Measurements from ENCODE around the gene SIVA1.

Gene SIVA1

DNA sequence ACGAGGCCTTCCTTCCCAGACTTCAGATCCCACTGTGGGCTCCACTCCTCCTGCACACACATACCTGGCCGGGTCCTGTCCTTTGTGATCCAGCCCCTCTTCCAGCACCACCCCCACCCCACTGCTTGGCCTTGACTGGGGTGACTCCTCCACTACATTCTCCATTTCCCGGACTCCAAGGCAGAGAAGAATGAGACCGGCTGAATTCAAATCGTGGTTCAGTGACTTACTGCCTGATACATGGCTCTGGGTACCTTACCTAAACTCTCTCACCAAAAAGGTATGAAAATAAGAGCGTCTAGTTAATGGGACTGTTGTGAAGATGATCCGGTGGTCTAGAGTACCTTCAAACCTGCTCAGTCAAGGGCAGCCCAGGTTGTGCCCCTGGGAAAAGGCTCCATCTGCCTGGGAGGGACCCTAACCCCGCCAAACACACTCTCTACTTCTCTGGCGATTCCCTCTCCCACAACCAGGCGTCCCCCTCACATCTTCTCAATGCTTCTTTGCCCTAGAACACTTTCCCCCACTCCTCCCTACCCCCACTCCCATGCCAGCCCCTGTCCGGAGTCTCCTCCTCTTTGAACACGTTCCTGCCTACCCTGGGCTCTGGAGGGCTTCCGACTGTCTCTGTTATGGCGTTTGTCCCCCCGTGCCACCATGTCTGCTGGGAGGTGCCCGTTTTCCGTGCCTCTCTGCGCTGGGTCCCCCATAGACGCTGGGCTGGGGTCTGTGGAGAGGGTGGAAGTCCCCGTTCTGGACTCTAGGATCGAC lies 46.5 kb downstream of the SIVA1 start:
- DNase-seq, result no peak

DNA sequence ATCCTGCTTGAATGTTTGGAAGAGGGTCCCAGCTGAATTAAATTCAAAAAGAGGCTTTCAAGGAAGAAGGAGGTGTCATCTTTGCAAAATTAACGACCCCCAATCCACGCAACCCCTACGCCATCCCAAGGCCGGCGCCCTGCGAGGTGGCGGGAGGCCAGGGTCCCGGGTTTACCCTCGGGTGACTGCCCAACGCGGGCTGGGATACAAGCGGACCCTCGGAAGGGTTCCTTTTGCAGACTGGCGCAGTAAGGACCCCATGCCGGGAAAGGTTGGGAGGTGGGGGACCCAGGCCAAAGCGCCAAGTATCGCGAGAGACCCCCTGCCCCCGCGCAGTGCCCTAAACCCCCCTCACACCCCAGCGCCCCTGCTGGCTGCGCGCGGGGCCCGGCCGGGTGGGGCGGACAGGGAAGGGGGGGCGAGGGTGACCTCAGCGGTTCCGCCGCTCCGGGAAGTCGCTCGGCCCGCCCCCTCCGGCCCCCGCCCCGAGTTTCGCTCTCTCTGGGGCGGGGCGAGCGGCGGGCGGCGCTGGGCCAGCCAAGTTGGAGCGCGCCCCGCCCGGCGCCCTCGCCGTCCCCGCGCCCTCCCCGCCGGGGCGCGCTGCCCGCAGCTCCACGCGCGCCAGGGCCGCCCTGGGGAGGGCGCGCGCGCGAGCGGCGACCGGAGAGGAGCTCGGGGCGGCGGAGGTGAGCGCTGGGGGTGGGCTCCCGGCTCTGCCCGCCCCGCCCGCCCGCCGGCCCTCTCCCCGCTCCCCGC lies 47.2 kb downstream of the SIVA1 start:
- DNase-seq, result no peak

DNA sequence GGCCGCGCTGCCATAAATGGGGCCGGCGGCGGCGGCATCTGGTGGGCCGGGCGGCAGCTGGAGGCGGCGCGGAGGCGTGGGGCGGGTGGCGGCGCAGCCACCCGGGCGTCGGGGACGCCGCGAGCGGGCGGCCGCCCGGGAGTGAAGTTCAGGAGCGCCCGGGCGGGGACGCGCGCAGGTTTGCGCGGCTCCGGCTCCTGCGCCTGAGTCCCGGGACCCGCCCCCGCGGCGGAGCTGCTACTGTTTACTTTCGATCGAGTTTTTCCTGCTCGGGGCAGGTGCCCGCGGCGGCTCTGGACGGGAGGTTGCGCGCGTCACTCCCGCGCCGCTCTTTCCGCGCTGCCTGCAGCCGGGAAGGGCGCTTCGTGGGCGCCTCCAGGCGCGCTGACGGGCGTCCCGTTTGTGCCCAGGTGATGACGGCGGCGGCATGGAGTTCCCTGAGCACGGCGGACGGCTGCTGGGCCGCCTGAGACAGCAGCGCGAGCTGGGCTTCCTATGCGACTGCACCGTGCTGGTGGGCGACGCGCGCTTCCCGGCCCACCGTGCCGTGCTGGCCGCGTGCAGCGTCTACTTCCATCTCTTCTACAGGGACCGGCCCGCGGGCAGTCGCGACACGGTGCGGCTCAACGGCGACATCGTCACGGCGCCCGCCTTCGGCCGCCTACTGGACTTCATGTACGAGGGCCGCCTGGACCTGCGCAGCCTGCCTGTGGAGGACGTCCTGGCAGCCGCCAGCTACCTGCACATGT lies 48.0 kb downstream of the SIVA1 start, which contains the start of gene ZBTB42:
TSS of gene ZBTB42 (plus strand) at position 331 of the 749 bp plus-strand sequence. CDS start at position 428, 97 bp downstream.
- no peak for DNase-seq

DNA sequence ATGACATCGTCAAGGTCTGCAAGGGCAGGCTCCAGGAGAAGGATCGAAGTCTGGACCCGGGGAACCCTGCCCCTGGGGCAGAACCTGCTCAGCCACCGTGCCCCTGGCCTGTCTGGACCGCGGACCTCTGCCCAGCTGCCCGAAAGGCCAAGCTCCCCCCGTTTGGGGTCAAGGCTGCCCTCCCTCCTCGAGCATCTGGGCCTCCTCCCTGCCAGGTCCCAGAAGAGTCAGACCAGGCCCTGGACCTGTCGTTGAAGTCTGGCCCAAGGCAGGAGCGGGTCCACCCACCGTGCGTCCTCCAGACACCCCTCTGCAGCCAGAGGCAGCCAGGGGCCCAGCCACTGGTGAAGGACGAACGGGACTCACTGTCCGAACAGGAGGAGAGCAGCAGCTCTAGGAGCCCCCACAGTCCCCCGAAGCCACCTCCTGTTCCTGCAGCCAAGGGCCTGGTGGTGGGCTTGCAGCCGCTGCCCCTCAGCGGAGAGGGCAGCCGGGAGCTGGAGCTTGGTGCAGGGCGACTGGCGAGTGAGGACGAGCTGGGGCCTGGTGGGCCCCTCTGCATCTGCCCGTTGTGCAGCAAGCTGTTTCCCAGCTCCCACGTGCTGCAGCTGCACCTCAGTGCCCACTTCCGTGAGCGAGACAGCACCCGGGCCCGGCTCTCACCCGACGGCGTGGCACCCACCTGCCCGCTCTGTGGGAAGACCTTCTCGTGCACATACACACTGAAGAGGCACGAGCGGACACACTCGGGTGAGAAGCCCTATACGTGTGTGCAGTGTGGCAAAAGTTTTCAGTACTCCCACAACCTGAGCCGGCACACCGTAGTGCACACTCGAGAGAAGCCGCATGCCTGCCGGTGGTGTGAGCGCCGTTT lies 48.8 kb downstream of the SIVA1 start:
- no peak for DNase-seq

DNA sequence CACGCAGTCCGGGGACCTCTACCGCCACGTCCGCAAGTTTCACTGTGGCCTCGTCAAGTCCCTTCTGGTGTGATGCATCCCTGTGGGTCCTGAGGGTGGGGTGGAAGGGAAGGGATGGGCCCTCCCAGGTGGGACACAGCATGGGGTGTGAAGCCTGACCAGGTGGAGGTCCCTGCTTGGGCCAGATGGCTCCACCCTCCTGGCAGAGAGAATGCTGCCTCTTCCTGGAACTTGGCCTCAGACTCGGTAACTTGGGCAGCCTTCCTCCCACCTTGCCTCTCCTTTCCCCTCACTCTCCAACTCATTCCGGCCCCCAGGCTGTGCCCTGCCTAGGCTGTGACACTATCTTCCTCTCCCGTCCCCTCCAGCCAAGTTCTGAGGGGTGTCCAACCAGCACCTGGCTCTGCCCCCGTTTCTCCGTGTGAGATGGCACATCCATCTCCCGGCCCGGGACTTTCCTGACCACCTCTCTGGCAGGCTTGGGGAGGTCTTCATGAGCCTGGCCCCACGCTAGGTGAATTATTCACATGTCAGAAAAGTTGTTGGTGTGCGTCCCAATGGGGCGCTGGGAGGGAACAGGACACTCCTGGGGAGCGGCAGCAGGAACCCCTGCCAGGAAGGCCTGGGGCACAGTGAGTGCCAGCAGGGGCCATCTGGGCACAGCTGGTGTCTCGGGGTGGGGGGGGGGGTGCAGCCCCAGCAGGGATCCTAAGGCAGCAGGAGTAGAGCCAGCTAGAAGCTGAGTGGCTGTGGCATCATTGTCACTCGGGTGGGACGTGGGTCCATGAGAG lies 49.6 kb downstream of the SIVA1 start:
- no peak for DNase-seq

DNA sequence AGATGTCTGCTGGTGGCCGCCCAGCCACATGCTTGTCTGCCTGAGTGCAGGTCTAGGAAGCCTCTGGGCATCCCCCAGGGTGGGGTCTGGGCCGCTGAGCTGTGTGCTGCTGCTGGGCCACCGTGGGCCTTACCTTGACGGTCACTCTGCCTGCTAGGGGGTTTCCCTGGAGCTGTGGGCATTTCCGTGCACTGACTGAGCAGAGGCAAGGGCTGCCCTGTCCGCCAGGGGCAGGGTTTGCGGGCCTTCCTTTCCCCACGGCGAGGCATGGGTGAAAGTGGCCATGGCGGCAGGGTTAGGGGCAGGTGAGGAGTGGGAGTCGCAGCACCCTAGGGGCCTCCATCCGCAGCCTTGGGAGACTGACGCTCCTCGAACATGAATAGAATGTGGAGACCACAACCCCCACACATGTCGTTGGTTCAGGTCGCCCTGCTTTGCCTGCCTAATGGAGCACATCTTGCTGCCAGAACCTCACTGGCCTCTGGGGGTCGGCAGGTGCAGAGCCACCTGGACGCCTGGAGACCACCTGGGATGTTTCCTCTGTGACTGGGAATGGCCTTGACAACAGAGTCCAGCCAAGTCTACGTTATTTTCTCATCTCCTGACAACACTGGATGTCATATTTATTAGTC lies 50.4 kb downstream of the SIVA1 start:
- DNase-seq, result no peak

DNA sequence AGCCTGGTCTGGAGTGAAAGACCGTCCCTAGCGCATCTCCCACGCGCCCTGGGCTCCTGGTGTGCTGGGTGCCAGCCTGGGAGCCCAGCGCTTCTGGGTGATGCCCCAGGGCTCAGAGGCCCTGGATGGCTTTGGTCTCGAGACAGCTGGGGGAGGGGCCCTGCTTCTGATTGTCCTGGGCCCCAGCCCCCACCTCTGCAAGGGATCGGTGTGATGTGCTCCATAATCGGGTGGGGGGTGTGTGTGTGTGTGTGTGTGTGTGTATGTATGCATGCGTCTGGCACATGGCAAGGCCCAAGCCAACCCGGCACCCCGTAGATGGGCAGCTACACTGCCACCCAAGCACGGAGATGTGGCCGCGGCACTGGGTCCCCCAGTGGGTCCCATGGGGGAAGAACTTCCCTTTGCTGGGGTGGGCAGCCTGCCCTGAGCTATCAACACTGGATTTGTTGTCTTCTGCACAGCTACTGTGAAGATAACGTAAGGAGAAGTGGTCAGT lies 51.0 kb downstream of the SIVA1 start:
- DNase-seq, result no peak

DNA sequence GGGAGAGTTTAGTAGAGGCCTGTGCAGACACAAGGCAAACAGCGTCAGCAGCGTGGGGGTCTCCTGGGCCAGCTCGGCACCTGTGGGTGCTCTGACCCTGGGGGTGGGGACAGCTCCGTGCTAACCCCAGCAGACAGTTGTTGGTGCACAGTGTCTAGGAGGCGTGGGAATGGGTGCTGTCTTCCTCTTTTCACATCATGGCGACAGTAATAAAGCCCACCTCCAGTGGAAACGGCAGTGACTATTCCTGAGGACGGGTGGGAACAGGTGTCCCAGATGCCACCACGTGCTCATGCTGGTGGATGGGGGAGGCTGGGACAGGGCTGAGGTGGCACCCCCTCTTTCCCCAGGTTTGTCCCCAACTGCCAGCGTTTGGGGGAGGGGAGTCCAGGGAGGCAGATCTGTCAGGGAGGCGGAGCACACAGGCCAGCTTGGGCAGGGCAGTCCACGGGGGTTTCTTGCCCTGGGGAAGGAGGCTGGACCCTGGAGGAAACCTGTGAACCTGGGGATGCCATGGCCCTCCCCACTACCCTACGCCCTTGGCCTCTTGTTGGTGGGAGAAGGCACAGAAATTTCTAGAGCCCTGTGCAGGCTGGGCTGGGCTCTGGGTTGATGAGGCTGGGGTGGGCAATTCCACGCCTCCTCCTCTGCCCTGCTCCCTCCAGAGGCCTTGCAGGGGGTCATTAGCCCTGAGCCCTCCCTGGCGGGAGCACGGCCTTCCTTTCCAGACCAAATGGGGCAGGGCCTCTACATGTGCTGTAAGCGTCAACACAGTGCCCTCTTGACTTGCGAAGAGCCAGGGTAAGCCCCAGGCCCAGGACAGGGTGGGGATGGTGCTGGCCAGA lies 51.8 kb downstream of the SIVA1 start:
- no peak for DNase-seq

DNA sequence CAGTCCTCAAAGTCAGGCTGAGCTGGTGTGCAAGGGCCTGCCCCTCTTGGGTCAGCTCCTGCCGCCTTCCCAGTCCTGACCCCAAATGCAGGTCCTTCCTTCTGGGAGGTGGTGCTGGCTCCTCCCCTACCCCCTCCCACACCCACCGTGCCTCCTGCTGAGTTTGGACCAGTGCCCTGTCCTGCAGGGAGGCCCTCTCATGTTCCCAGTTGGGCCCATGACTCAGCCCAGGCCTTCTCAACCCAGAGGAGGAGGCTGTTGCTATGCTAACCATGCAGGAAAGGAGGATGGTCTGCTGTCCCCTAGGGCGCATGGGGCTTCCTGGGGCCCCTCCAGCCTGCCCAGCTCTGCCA lies 52.4 kb downstream of the SIVA1 start:
- no peak for DNase-seq

DNA sequence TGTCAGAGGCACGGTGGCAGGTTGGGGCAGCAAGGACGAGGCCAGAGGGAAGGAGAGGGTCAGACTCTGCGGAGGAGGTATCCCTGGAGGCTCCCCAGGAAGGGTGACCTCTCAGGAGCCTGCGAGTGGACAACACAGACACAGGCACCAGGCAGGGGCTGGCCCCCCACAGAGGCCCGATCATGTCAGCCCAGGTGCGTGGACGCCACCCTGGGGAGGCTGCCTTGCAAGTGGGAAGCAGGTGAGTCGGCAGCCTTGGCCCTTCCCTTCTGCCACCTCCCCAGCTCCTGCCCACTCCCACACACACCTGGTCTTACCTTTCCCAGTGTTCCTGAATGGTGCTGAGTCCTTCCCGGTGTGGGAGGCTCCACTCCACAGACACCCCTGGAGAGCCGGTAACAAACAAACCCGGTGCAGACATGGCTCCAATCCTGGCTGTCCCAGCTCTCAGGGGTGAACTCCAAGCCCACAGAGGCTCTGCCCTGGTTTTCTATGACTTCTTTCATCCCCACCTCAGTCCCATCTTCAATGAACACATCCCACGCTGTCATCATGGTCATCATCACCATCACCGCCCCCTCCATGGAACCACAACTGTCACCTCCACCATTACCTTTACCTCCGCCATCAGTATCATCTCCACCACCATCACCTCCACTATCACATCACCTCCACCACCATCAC lies 53.1 kb downstream of the SIVA1 start:
- DNase-seq, result no peak

DNA sequence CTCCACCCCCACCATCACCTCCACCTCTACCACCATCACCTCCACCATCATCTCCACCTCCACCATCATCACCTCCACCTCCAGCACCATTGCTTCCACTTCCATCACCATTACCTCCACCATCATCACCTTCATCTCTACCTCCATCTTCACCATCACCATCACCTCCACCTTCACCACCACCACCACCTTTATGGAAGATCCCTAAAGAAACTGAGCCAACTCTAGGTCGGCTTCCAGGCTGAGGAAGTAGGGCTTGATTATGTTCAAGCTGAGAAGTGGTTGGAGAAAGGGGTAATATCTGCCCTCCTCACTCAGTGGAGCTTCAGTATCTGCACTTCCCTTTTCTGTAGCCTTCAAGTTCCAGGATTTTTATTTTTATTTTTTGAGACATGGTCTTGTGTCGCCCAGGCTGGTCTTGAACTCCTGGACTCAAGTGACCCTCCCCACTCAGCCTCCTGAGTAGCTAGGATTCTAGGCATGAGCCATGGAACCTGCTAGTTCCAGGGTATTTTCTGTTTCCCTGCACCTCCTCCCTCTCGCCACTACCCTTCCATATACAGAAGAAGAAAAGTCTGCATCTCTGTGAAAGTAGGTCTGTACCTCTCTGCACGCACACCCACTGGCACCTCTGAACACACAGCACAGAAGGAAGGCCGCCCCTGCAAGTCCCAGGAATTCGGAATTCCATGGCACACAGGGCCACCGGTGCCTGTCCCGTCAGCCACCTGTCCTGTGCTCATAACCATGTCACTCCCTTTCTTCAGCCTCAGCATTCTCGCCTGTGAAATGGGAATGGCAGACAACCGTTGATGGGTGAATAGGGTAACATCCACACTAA lies 53.9 kb downstream of the SIVA1 start:
- DNase-seq, result no peak

DNA sequence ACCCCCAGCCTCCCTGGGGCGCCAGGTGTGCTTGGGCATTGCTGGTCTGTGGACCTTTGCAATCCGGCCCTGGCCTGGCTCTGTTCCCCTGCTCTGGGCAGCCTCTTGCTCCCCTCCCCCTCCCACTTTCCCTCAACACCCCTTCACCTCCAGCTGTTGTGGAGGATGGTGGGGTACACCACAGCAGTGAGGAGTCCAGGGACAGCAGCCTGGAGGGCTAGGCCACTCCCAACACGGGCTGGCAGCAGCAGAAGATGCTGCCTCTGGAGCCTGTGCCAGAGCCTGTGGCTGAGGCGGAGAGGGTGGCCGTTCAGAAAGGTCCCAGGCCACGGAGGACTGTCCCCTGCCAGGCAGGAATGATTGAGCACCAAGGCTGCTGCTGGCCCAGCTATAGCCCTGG lies 55.5 kb downstream of the SIVA1 start:
- DNase-seq, result no peak
